MCF 10A (cell line): ENCODE data around the gene SMARCE1. TPM values are rescaled to one million over a fixed set of nuclear protein-coding genes. Genes with fewer than 3 reads are reported as not detected.

Experiments
- BruUV-seq: library from RNA; stranded (reverse); fragments of 400-500 nt; replicated peaks from 2 replicates; lab custom pipeline; 2021; lab: Mats Ljungman, UMichigan
- CTCF ChIA-PET: fragments of 300-600 bp; sonication (Branson Sonifier 250); formaldehyde crosslinking; extraction: SDS; loops from one replicate; lab custom pipeline; 2021; ENCODE audit warnings: antibody characterized with exemption, inconsistent platforms; lab: Yijun Ruan, JAX
- POLR2A ChIA-PET: fragments of 300-600, 350-650 bp; sonication (Branson Sonifier 250); formaldehyde crosslinking; extraction: SDS; loops from one replicate; lab custom pipeline; 2020; ENCODE audit warnings: antibody characterized with exemption, inconsistent platforms; lab: Yijun Ruan, JAX
- DNase-seq: peaks from one replicate; pipeline ENCODE4 v3.0.0-alpha.2; 2018; ENCODE audit not compliant: unreplicated experiment
- H3K27ac Mint-ChIP-seq: one replicate; pipeline ENCODE4 v1.8.0; 2022; ENCODE audit warnings: mild to moderate bottlenecking, low read depth, mixed read lengths; ENCODE audit not compliant: unreplicated experiment
- H3K27me3 Mint-ChIP-seq: one replicate; pipeline ENCODE4 v1.8.0; 2022; ENCODE audit warnings: mixed read lengths; ENCODE audit not compliant: insufficient read depth, unreplicated experiment
- H3K36me3 Mint-ChIP-seq: one replicate; pipeline ENCODE4 v1.8.0; 2022; ENCODE audit warnings: mild to moderate bottlenecking, moderate library complexity, mixed read lengths; ENCODE audit not compliant: insufficient read depth, unreplicated experiment
- H3K4me1 Mint-ChIP-seq: one replicate; pipeline ENCODE4 v1.8.0; 2022; ENCODE audit warnings: mixed read lengths; ENCODE audit not compliant: insufficient read depth, unreplicated experiment
- H3K4me3 Mint-ChIP-seq: one replicate; pipeline ENCODE4 v1.8.0; 2022; ENCODE audit warnings: mild to moderate bottlenecking, moderate library complexity, mixed read lengths; ENCODE audit not compliant: unreplicated experiment
- H3K9me3 Mint-ChIP-seq: one replicate; pipeline ENCODE4 v1.8.0; 2022; ENCODE audit warnings: mixed read lengths; ENCODE audit not compliant: unreplicated experiment
- CTCF ChIP-seq: fragments of 200-600 bp; IDR thresholded peaks from one replicate; pipeline ENCODE4 v1.8.0; 2022; ENCODE audit warnings: antibody characterized with exemption, mild to moderate bottlenecking; ENCODE audit not compliant: unreplicated experiment
- intact Hi-C: fragments of 100-400 bp; cut with micrococcal nuclease; formaldehyde crosslinking; loops from 2 replicates; pipeline ENCODE4 v1.14.1; 2022
- total RNA-seq: library from RNA; stranded (reverse); gene quantifications from 2 replicates; pipeline ENCODE4 v1.2.3, GENCODE V29; 2022

Gene SMARCE1
- total RNA-seq, 1 experiment from 2014 or later: 128 TPM

- CTCF ChIA-PET: interaction anchor here (1.0 to 1.2 kb wide), 2 partner anchors 20 to 177 kb away, joined by 3 to 4 read pairs; no protein-coding TSS in a partner anchor
Measured at GRCh38 chr17:40579471-40579870, 68.1 kb downstream of the SMARCE1 start.

GRCh38 chr17:40577611-40578065 lies 70.0 kb downstream of the SMARCE1 start:
- ChIA-PET POLR2A (interaction anchor here (0.6 to 1.1 kb wide), 2 partner anchors 9 to 149 kb away, joined by 3 read pairs; no protein-coding TSS in a partner anchor), CTCF (interaction anchor here (1.1 to 1.5 kb wide), 3 partner anchors 10 to 55 kb away, joined by 3 to 9 read pairs (median 3); no protein-coding TSS in a partner anchor)
- peaks cover 10% of the 10 kb centered on the region for H3K4me1 Mint-ChIP-seq
- H3K36me3 Mint-ChIP-seq: no peaks in the 10 kb centered on the region
- H3K27me3 Mint-ChIP-seq: peaks cover 28% of the 10 kb centered on the region
- no peak for DNase-seq
- no peak for TF ChIP-seq CTCF
- BruUV-seq: no TSS peak
- H3K4me3 Mint-ChIP-seq: no peak overlapping the region
- peaks cover 10% of the 10 kb centered on the region for H3K9me3 Mint-ChIP-seq
- H3K27ac Mint-ChIP-seq: no peak overlapping the region
- intact Hi-C loops: no loop called here

More at GRCh38 chr17:40579471-40579870, 68.1 kb downstream of the SMARCE1 start:
- no peak for TF ChIP-seq CTCF
- BruUV-seq: no TSS peak
- DNase-seq: no peak
- no peaks in the 10 kb centered on the region for H3K36me3 Mint-ChIP-seq
- intact Hi-C loops: no loop called here
- H3K4me3 Mint-ChIP-seq: no peak overlapping the region
- H3K27ac Mint-ChIP-seq: no peak overlapping the region
- H3K4me1 Mint-ChIP-seq: peaks cover 15% of the 10 kb centered on the region
- POLR2A ChIA-PET: no interaction called here
- peaks cover 23% of the 10 kb centered on the region for H3K27me3 Mint-ChIP-seq
- H3K9me3 Mint-ChIP-seq: peaks cover 10% of the 10 kb centered on the region

- Mint-ChIP-seq H3K4me1 (no peaks in the 10 kb centered on the region), H3K36me3 (no peaks in the 10 kb centered on the region), H3K27ac (no peak overlapping the region), H3K9me3 (peaks cover 18% of the 10 kb centered on the region), H3K27me3 (peaks cover 42% of the 10 kb centered on the region), H3K4me3 (no peak overlapping the region)
- TF ChIP-seq CTCF: no peak
- BruUV-seq: no TSS peak
- no peak for DNase-seq
- intact Hi-C loops: no loop called here
- ChIA-PET CTCF (interaction anchor here (0.6 to 1.5 kb wide), 3 partner anchors 43 to 1261 kb away, joined by 3 read pairs; no protein-coding TSS in a partner anchor), POLR2A (interaction anchor here (0.6 to 1.0 kb wide), 3 partner anchors 104 to 296 kb away, joined by 3 read pairs; no protein-coding TSS in a partner anchor)
Measured at GRCh38 chr17:40576113-40576740, 71.4 kb downstream of the SMARCE1 start.

Other genes starting within 250 kb of the SMARCE1 start
- 100 and 151 TPM in 2 replicates for gene TOP2A, start 229.9 kb downstream of the SMARCE1 start, total RNA-seq
- gene IGFBP4, start 204.4 kb downstream of the SMARCE1 start, total RNA-seq: 6.5 and 14.4 TPM in 2 replicates
- 387 and 522 TPM in 2 replicates for gene TNS4, start 146.2 kb downstream of the SMARCE1 start, total RNA-seq
- gene CCR7, start 82.3 kb downstream of the SMARCE1 start, total RNA-seq: not detected in 2 replicates
- gene KRT222, start 17.4 kb upstream of the SMARCE1 start, total RNA-seq: 0.37 and 0.49 TPM in 2 replicates
- gene KRT24, start 55.9 kb upstream of the SMARCE1 start, total RNA-seq: not detected in 2 replicates
- gene KRT25, start 107.5 kb upstream of the SMARCE1 start, total RNA-seq: not detected in 2 replicates
- not detected in 2 replicates for gene KRT26, start 124.4 kb upstream of the SMARCE1 start, total RNA-seq
- not detected in 2 replicates for gene KRT27, start 134.7 kb upstream of the SMARCE1 start, total RNA-seq
- gene KRT28, start 152.1 kb upstream of the SMARCE1 start, total RNA-seq: not detected in 2 replicates
- 95.5 and 116 TPM in 2 replicates for gene KRT10, start 174.8 kb upstream of the SMARCE1 start, total RNA-seq
- not detected in 2 replicates for gene KRT12, start 219.4 kb upstream of the SMARCE1 start, total RNA-seq
- gene KRT20, start 237.4 kb upstream of the SMARCE1 start, total RNA-seq: not detected in 2 replicates